GM19397 (cell line): ENCODE data around the gene ARHGDIG.

ENCODE experiments used
- ATAC-seq: cut with Tn5 transposase; IDR thresholded peaks from one replicate; pipeline ENCODE4 v1.9.1; 2021; ENCODE audit warnings: mild to moderate bottlenecking, moderate library complexity; ENCODE audit not compliant: unreplicated experiment

ARHGDIG gene

DNA sequence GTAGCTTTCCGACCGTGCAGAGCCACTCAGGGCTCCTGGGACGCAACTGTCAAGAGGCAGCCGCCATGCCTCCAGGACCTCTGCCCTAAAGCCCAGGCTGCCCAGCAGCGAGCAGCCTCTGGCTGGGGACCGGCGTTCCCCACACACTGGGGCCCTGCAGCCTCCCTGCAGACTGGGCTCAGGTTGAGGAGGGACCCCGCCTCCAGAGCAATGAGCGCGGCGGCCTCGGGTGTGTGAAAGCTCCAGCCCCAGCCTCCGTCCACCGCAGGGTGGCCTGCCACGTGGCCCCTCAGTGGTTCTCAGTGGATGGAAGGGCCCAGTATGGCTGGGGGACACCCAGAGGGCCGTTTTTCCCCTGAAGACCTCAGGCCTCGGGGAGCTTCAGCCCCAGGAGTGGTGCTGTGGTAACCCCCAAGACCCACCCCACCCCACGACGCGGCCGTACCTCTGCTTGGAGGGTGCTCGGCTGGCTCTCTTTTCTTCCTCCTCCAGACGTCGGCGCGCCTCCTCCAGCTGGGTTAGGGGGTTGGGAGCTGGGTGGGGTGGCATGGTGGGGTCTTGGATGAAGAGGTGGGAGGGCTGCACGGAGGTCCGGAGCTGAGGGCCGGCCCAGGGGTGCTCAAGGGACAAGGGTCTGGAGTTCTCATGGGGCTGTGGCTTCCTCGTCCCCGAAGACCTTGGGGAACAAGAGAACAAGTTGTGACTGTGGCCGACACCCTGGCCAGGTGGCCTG, 12.8 kb downstream of the ARHGDIG start:
- no peak for ATAC-seq

DNA sequence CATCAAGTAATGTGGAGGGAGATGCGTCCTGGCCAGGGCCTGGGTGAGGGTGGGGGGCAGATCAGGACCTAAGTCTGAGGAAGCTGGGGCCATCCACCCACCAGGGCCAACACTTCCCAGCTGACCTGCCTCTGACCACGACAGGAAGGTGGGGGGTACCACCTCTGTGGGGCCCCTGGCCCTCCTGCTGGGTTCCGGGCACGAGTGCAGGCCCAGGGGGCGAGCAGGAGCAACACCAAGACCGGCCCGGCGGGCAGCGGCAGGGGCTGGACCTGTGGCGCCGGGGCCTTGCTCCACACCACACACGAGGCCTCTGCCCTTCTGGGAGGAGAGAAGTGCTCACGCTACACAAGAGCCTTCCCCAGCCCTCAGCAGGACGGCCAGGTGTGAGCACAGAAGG, 15.9 kb downstream of the ARHGDIG start:
- ATAC-seq = no peak

- no peak for ATAC-seq
Measured at GRCh38 chr16:296806-297510, 16.6 kb downstream of the ARHGDIG start.

- no peak for ATAC-seq
Measured at GRCh38 chr16:297832-298231, 17.4 kb downstream of the ARHGDIG start.

DNA sequence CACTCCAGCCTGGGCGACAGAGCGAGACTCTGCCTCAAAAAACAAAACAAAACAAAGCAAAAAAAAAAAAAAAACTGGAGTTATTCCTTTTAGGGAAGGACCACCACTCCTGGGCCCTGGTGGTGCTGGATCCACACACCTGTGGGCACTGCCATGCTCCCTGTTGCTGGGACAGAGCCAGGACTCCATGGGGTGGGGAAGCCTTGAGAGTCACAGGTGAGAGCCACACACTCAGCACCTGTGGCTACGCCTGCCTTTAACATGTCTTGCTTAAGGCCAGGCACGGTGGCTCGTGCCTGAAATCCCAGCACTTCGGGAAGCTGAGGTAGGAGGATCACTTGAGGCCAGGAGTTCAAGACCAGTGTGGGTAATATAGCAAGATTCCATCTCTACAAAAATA, 20.8 kb downstream of the ARHGDIG start:
- ATAC-seq = no peak

DNA sequence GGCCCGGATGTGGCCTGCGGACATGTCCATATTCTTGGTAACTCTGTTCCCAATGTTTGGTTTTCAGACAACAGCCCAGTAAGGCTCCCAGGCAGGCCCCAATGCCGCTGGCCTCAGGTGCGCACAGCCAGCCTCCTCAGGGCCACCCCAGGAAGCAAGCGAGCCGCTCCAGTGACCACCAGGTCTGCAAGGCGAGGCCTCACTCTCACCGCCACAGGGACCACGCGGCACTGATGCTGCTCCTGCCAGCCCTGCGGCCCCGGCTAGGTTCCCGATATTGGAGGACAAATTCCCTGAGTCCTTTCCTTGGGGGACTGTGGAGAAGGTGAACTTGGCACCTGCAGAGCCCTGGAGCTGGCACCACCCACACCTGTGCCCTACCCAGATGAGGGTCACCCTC, 21.6 kb downstream of the ARHGDIG start:
- ATAC-seq = no peak

- ATAC-seq = no peak
Measured at GRCh38 chr16:303760-304505, 23.5 kb downstream of the ARHGDIG start.

- ATAC-seq = no peak
Measured at GRCh38 chr16:305916-306626, 25.7 kb downstream of the ARHGDIG start.

GRCh38 chr16:306911-307370, 26.6 kb downstream of the ARHGDIG start:
- ATAC-seq = no peak

- ATAC-seq = no peak
Measured at GRCh38 chr16:307691-308312, 27.4 kb downstream of the ARHGDIG start.

DNA sequence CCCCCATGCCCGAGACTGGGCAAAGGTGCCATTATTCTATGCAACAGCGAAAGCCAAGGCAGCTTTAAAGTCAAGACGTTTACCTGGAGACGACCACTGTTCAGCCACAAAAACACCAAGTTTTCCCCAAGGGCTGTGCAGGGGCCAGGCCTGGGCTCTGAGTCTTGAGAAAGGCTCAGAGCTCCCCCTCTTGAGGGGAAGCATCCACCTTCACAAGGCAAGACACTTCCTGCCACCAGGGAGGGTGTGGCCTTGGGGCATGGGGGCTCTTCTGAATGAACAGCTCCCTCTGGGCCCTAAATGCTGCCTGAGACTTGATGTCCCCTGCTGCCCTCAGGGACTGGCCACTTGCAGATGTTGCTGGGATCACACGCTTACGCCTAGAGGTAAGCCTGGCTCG, 29.1 kb downstream of the ARHGDIG start:
- no peak for ATAC-seq

DNA sequence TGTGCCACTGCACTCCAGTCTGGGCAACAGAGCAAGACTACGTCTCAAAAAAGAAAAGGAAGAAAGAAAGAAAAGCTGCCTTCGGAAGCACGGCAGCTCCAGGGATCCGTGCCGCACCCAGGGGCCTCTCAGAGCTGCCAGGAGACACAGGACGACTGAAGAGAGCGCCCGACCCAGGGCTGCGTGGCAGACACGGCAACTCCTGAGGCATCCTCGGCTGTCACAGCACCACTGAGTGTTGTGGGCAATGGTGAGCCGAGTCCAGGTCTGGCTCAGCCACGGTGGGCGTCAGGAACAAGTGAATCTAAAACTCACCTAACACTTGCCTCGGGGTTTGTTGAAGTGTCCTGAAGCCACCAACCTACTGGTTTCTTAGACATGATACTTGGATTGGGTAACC, 31.3 kb downstream of the ARHGDIG start:
- no peak for ATAC-seq

GRCh38 chr16:314351-314750, 34.0 kb downstream of the ARHGDIG start:
- ATAC-seq = no peak

DNA sequence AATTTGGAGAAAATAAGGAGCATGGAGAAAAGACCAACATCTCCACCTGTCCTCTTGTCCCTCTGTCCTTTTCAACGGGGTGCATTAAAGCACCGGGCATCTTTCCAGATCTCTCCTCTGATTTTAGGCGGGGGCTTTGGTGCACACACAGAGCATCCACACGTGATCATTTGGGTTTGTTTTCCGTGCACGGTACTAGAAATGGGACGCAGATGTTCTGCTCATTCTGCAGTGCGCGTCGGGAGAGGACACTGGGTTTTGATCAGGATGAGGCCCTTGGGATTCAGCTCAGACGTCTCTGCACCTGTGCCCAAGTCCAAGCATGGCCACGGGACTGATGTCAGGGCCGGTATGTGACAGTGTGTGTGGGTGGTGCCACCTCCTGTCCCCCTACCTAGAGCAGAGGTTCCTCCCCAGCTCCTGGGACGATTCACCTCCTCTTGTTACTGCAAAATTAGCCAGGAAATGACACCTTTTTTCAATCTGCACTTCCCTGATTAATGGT, 34.5 kb downstream of the ARHGDIG start:
- ATAC-seq = no peak

GRCh38 chr16:316741-317464, 36.5 kb downstream of the ARHGDIG start:
- ATAC-seq = no peak

- no peak for ATAC-seq
Measured at GRCh38 chr16:317583-317982, 37.2 kb downstream of the ARHGDIG start.

- no peak for ATAC-seq
Measured at GRCh38 chr16:318628-319027, 38.2 kb downstream of the ARHGDIG start.

GRCh38 chr16:320206-320605, 39.8 kb downstream of the ARHGDIG start:
- no peak for ATAC-seq

GRCh38 chr16:321532-321931, 41.1 kb downstream of the ARHGDIG start:
- no peak for ATAC-seq
